IMR-90 (cell line): ENCODE data around the gene LAG3. TPM values are rescaled to one million over a fixed set of nuclear protein-coding genes. Genes with fewer than 3 reads are reported as not detected.
A peak's percentile ranks its signal among the peaks of the same experiment; 100 is the strongest.

Source experiments
- ATAC-seq: fragments of 200-7000 bp; cut with Tn5 transposase; 2 replicates; pipeline ENCODE4 v1.9.1; 2020; ENCODE audit warnings: low read depth, mild to moderate bottlenecking, moderate library complexity
- BruUV-seq: library from RNA; stranded (reverse); fragments of 400-500 nt; replicated peaks from 2 replicates; lab custom pipeline; 2021; lab: Mats Ljungman, UMichigan
- CTCF ChIA-PET: fragments of 300-600 bp; formaldehyde crosslinking; extraction: SDS; loops from one replicate; lab custom pipeline; 2021; ENCODE audit warnings: antibody characterized with exemption; lab: Yijun Ruan, JAX
- POLR2A ChIA-PET: fragments of 300-600 bp; sonication (Branson Sonifier 250); formaldehyde crosslinking; loops from one replicate; lab custom pipeline; 2022; ENCODE audit warnings: antibody characterized with exemption; ENCODE audit not compliant: unreplicated experiment; lab: Charles Lee
- DNase-seq: peaks from one replicate; pipeline ENCODE4 v3.0.0; 2013
- H2AFZ ChIP-seq: replicated peaks from 2 replicates; pipeline ENCODE3; 2013; ENCODE audit warnings: low read length, mild to moderate bottlenecking; ENCODE audit not compliant: poor library complexity
- H2AK5ac ChIP-seq: 2 replicates; pipeline ENCODE4 v1.6.1; 2013; ENCODE audit warnings: low read depth, low read length, inconsistent platforms
- H2AK9ac ChIP-seq: replicated peaks from 2 replicates; pipeline ENCODE3; 2013; ENCODE audit warnings: mild to moderate bottlenecking, low read depth, low read length, moderate library complexity; ENCODE audit not compliant: poor library complexity
- H2BK120ac ChIP-seq: 2 replicates; pipeline ENCODE4 v1.6.1; 2013; ENCODE audit warnings: low read depth, low read length, inconsistent platforms
- H2BK15ac ChIP-seq: 3 replicates; pipeline ENCODE4 v1.6.1; 2013; ENCODE audit warnings: low read depth, low read length, inconsistent platforms
- H2BK20ac ChIP-seq: 2 replicates; pipeline ENCODE4 v1.6.1; 2013; ENCODE audit warnings: low read depth, mild to moderate bottlenecking, inconsistent platforms, low read length, moderate library complexity
- H2BK5ac ChIP-seq: 2 replicates; pipeline ENCODE4 v1.6.1; 2013; ENCODE audit warnings: mild to moderate bottlenecking, low read depth, low read length, inconsistent platforms; ENCODE audit not compliant: poor library complexity, severe bottlenecking
- H3K14ac ChIP-seq: replicated peaks from 2 replicates; pipeline ENCODE4 v1.6.1; 2013; ENCODE audit warnings: low read depth, low read length, inconsistent platforms
- H3K18ac ChIP-seq: 2 replicates; pipeline ENCODE4 v1.6.1; 2013; ENCODE audit warnings: low read depth, low read length, control low read depth
- H3K23ac ChIP-seq: 2 replicates; pipeline ENCODE4 v1.6.1; 2013; ENCODE audit warnings: low read depth, low read length, inconsistent platforms
- H3K27ac ChIP-seq: 2 replicates; pipeline ENCODE4 v1.5.1; 2013; ENCODE audit warnings: mild to moderate bottlenecking, control low read depth, low read length; ENCODE audit not compliant: insufficient read depth
- H3K27me3 ChIP-seq: 2 replicates; pipeline ENCODE4 v1.6.1; 2013; ENCODE audit warnings: low read length; ENCODE audit not compliant: control insufficient read depth, insufficient read depth
- H3K36me3 ChIP-seq: 2 replicates; pipeline ENCODE4 v1.6.1; 2013; ENCODE audit warnings: low read length, mixed read lengths; ENCODE audit not compliant: control insufficient read depth, insufficient read depth
- H3K4ac ChIP-seq: 2 replicates; pipeline ENCODE4 v1.6.1; 2013; ENCODE audit warnings: low read depth, low read length, inconsistent platforms
- H3K4me1 ChIP-seq: 2 replicates; pipeline ENCODE4 v1.6.1; 2013; ENCODE audit warnings: low read length, mixed read lengths; ENCODE audit not compliant: control insufficient read depth, insufficient read depth
- H3K4me2 ChIP-seq: 2 replicates; pipeline ENCODE4 v1.6.1; 2013; ENCODE audit warnings: low read depth, mild to moderate bottlenecking, control low read depth, low read length, moderate library complexity
- H3K4me3 ChIP-seq: 2 replicates; pipeline ENCODE4 v1.5.1; 2013; ENCODE audit warnings: low read depth, mild to moderate bottlenecking, control low read depth, low read length, moderate library complexity; ENCODE audit not compliant: insufficient read depth
- H3K56ac ChIP-seq: 2 replicates; pipeline ENCODE4 v1.6.1; 2013; ENCODE audit warnings: low read length, inconsistent platforms; ENCODE audit not compliant: insufficient read depth; ENCODE audit errors: extremely low read depth
- H3K79me1 ChIP-seq, 2 experiments: 2 replicates each; pipeline ENCODE4 v1.6.1; 2013; ENCODE audit warnings: low read length in 2 of 2, inconsistent platforms in 1 of 2, low read depth in 1 of 2
- H3K9ac ChIP-seq: 2 replicates; pipeline ENCODE4 v1.6.1; 2013; ENCODE audit warnings: low read depth, low read length, control low read depth
- H3K9me1 ChIP-seq: 2 replicates; pipeline ENCODE4 v1.6.1; 2013; ENCODE audit warnings: low read length, inconsistent platforms; ENCODE audit not compliant: insufficient read depth
- H3K9me3 ChIP-seq: 2 replicates; pipeline ENCODE4 v1.6.1; 2013; ENCODE audit warnings: low read length; ENCODE audit not compliant: control insufficient read depth, insufficient read depth
- H4K20me1 ChIP-seq: 2 replicates; pipeline ENCODE4 v1.6.1; 2013; ENCODE audit warnings: low read length, inconsistent platforms; ENCODE audit not compliant: insufficient read depth
- H4K5ac ChIP-seq: 2 replicates; pipeline ENCODE4 v1.6.1; 2013; ENCODE audit warnings: mild to moderate bottlenecking, low read depth, low read length, control low read depth
- H4K8ac ChIP-seq, 2 experiments: 2 replicates each; pipeline ENCODE4 v1.6.1; 2013; ENCODE audit warnings: low read depth in 2 of 2, low read length in 2 of 2, control low read depth in 1 of 2, inconsistent platforms in 1 of 2
- H4K91ac ChIP-seq: 2 replicates; pipeline ENCODE4 v1.6.1; 2013; ENCODE audit warnings: low read depth, low read length, inconsistent platforms; ENCODE audit not compliant: insufficient read depth
- FOS ChIP-seq: fragments of 150-350 bp; IDR thresholded peaks from 2 replicates; pipeline ENCODE4 v1.6.1; 2016; ENCODE audit warnings: low read depth, low read length
- MAFK ChIP-seq: IDR thresholded peaks from 2 replicates; pipeline ENCODE4 v1.6.1; 2012; ENCODE audit warnings: low read depth, low read length, improper control_type of control experiment
- WGBS, 2 experiments: methylation state at CpG; one replicate each; pipeline versions ENCODE4 v1.1.5 to v1.1.7; 2013; ENCODE audit warnings: missing lambda C conversion rate in 2 of 2; ENCODE audit not compliant: insufficient read length in 1 of 2; ENCODE audit errors: extremely low coverage in 2 of 2; 5-methylcytosine and 5-hydroxymethylcytosine counted together
- dilution Hi-C: fragments of 300-500 bp; cut with HindIII; formaldehyde crosslinking; loops from one replicate; pipeline ENCODE4 v1.14.3; 2018; ENCODE audit warnings: low sequenced_read_pairs; ENCODE audit not compliant: unreplicated experiment
- in situ Hi-C: fragments of 300-500 bp; cut with MboI; formaldehyde crosslinking; loops from 3 replicates; pipeline ENCODE4 v1.14.3; 2019; ENCODE audit warnings: low sequenced_read_pairs, inconsistent platforms, mixed read lengths
- intact Hi-C: fragments of 100-400 bp; cut with micrococcal nuclease; formaldehyde crosslinking; loops from 2 replicates; pipeline ENCODE4 v1.10.0; 2022
- polyA plus RNA-seq, 3 experiments: library from polyadenylated mRNA; depleted of rRNA; stranded (reverse); fragments of >200 nt; gene quantifications; 2 replicates each; pipeline ENCODE4 v1.2.3, GENCODE V29; 2012; ENCODE audit warnings: low replicate concordance in 1 of 3
- total RNA-seq: library from RNA; depleted of rRNA; stranded (reverse); fragments of >200 nt; gene quantifications from 2 replicates; pipeline ENCODE4 v1.2.3, GENCODE V29; 2012

LAG3 gene
- total and polyA plus RNA-seq, 2 of the 4 experiments (the other 2 are of a cell fraction): 0.41 TPM; not detected in 1

GRCh38 chr12:6787309-6787708 is 15.0 kb downstream of the LAG3 start:
- Histone ChIP-seq H3K9me1 (peaks cover 8% of the 10 kb centered on the region; the same call in 1 of the 2 replicates), H3K4me3 (no peak overlapping the region), H3K18ac (no peak overlapping the region), H3K23ac (no peak overlapping the region), H2BK15ac (no peak overlapping the region), H3K56ac (no peak overlapping the region), H4K91ac (no peak overlapping the region), H4K20me1 (no peaks in the 10 kb centered on the region), H3K27ac (no peak overlapping the region), H3K4ac (no peak overlapping the region), H3K79me1 (peaks cover 0 to 6% of the 10 kb centered on the region in 2 experiments; a peak in 2 of 4 replicates), H2BK5ac (no peak overlapping the region), H2BK20ac (no peak overlapping the region), H3K27me3 (no peaks in the 10 kb centered on the region), H3K4me2 (no peak overlapping the region), H2AK9ac (no peak overlapping the region), H3K9me3 (no peaks in the 10 kb centered on the region), H4K8ac (no peak overlapping the region), H3K4me1 (peaks cover 13% of the 10 kb centered on the region), H2AFZ (no peak overlapping the region), H3K36me3 (no peaks in the 10 kb centered on the region), H4K5ac (no peak overlapping the region), H3K9ac (no peak overlapping the region), H2AK5ac (no peak overlapping the region), H3K14ac (no peak overlapping the region), H2BK120ac (no peak overlapping the region)
- intact Hi-C loops (no loop called here), dilution Hi-C loops (no loop called here), in situ Hi-C loops (no loop called here)
- ATAC-seq: no peak
- CTCF ChIA-PET: interaction anchor here (0.8 kb wide), 1 partner anchor 34 kb away, joined by 3 read pairs; the partner anchor contains the start of gene MLF2
- no TSS peak for BruUV-seq
- DNase-seq: no peak
- POLR2A ChIA-PET: no interaction called here
- TF ChIP-seq MAFK: peak; percentile 78
- TF ChIP-seq FOS: no peak
- WGBS, 2 experiments: 90% methylated on average over 4 of the region's 5 CpGs; no CpG with 5 or more reads in 1 of the 2 experiments
